Measurements from ENCODE around the gene TMEM140. TPM values are rescaled to one million over a fixed set of nuclear protein-coding genes. Genes with fewer than 3 reads are reported as not detected.

Gene TMEM140
- total RNA-seq, 2 donors from 2014 or later: 8.3 to 13.6 TPM

- peaks cover 43 to 60% of the 10 kb centered on the region in 2 donors for H3K36me3 Mint-ChIP-seq
- peak overlapping the region in 1 of 2 donors; percentile 60 for H3K27ac Mint-ChIP-seq
- no peak for ATAC-seq
- no peak for DNase-seq (ENCODE audit: low spot score in 2 of 2)
- H3K9me3 Mint-ChIP-seq: peaks cover 11 to 27% of the 10 kb centered on the region in 2 donors
Observed at GRCh38 chr7:135151132-135151531, 3.3 kb downstream of the TMEM140 start.

- peaks cover 15 to 31% of the 10 kb centered on the region in 2 donors for H3K9me3 Mint-ChIP-seq
- DNase-seq (ENCODE audit: low spot score in 2 of 2): no peak
- peaks cover 47 to 64% of the 10 kb centered on the region in 2 donors for H3K36me3 Mint-ChIP-seq
- peak overlapping the region in 1 of 2 donors; percentile 60 for H3K27ac Mint-ChIP-seq
- ATAC-seq: no peak
Observed at GRCh38 chr7:135151533-135151932, 3.7 kb downstream of the TMEM140 start.

- ATAC-seq: no peak
- H3K27ac Mint-ChIP-seq: no peak overlapping the region
- DNase-seq (ENCODE audit: low spot score in 2 of 2): no peak
- peaks cover 56 to 73% of the 10 kb centered on the region in 2 donors for H3K36me3 Mint-ChIP-seq
- peaks cover 24 to 39% of the 10 kb centered on the region in 2 donors for H3K9me3 Mint-ChIP-seq
Observed at GRCh38 chr7:135152442-135152841, 4.6 kb downstream of the TMEM140 start.

GRCh38 chr7:135154734-135155133 is 6.9 kb downstream of the TMEM140 start:
- DNase-seq (ENCODE audit: low spot score in 2 of 2): no peak
- no peak overlapping the region for H3K27ac Mint-ChIP-seq
- H3K9me3 Mint-ChIP-seq: peaks cover 24 to 47% of the 10 kb centered on the region in 2 donors
- H3K36me3 Mint-ChIP-seq: peaks cover 52 to 78% of the 10 kb centered on the region in 2 donors
- ATAC-seq: no peak

GRCh38 chr7:135156290-135156689 is 8.4 kb downstream of the TMEM140 start:
- Mint-ChIP-seq H3K9me3 (peaks cover 24 to 51% of the 10 kb centered on the region in 2 donors), H3K36me3 (peaks cover 56 to 83% of the 10 kb centered on the region in 2 donors), H3K27ac (no peak overlapping the region)
- ATAC-seq (no peak), DNase-seq (ENCODE audit: low spot score in 2 of 2) (no peak)

GRCh38 chr7:135158141-135158655 is 10.3 kb downstream of the TMEM140 start:
- DNase-seq (ENCODE audit: low spot score in 2 of 2) (no peak), ATAC-seq (no peak)
- Mint-ChIP-seq H3K36me3 (peaks cover 59 to 88% of the 10 kb centered on the region in 2 donors), H3K27ac (peak overlapping the region; percentile 37 to 44), H3K9me3 (peaks cover 33 to 60% of the 10 kb centered on the region in 2 donors)

GRCh38 chr7:135158874-135159273 is 11.0 kb downstream of the TMEM140 start:
- peaks cover 33 to 56% of the 10 kb centered on the region in 2 donors for H3K9me3 Mint-ChIP-seq
- peak overlapping the region; percentile 73 to 83 for H3K27ac Mint-ChIP-seq
- peaks cover 55 to 84% of the 10 kb centered on the region in 2 donors for H3K36me3 Mint-ChIP-seq
- DNase-seq (ENCODE audit: low spot score in 2 of 2): no peak
- ATAC-seq: no peak

GRCh38 chr7:135159359-135160085 is 11.7 kb downstream of the TMEM140 start:
- ATAC-seq (peak in 1 of 2 donors; percentile 30), DNase-seq (ENCODE audit: low spot score in 2 of 2) (no peak)
- H3K27ac Mint-ChIP-seq: peak overlapping the region; percentile 73 to 83
- H3K36me3 Mint-ChIP-seq: peaks cover 48 to 82% of the 10 kb centered on the region in 2 donors
- H3K9me3 Mint-ChIP-seq: peaks cover 33 to 51% of the 10 kb centered on the region in 2 donors

- H3K36me3 Mint-ChIP-seq: peaks cover 44 to 80% of the 10 kb centered on the region in 2 donors
- peak overlapping the region; percentile 83 to 95 for H3K27ac Mint-ChIP-seq
- ATAC-seq (peak in 1 of 2 donors; percentile 23), DNase-seq (ENCODE audit: low spot score in 2 of 2) (no peak)
- peaks cover 26 to 45% of the 10 kb centered on the region in 2 donors for H3K9me3 Mint-ChIP-seq
Observed at GRCh38 chr7:135160098-135160857, 12.4 kb downstream of the TMEM140 start.

GRCh38 chr7:135160858-135161653 is 13.2 kb downstream of the TMEM140 start:
- H3K36me3 Mint-ChIP-seq: peaks cover 38 to 79% of the 10 kb centered on the region in 2 donors
- H3K9me3 Mint-ChIP-seq: peaks cover 23 to 39% of the 10 kb centered on the region in 2 donors
- DNase-seq (ENCODE audit: low spot score in 2 of 2): no peak
- no peak for ATAC-seq
- H3K27ac Mint-ChIP-seq: peak overlapping the region; percentile 83 to 95

- Mint-ChIP-seq H3K36me3 (peaks cover 32 to 77% of the 10 kb centered on the region in 2 donors), H3K9me3 (peaks cover 16 to 33% of the 10 kb centered on the region in 2 donors), H3K27ac (peak overlapping the region; percentile 83 to 95)
- ATAC-seq (no peak), DNase-seq (ENCODE audit: low spot score in 2 of 2) (no peak)
Observed at GRCh38 chr7:135161669-135162068, 13.8 kb downstream of the TMEM140 start.

- no peak for ATAC-seq
Observed at GRCh38 chr7:135162382-135163001, 14.6 kb downstream of the TMEM140 start.

GRCh38 chr7:135164357-135165061 is 16.6 kb downstream of the TMEM140 start:
- H3K9me3 Mint-ChIP-seq: peaks cover 9 to 19% of the 10 kb centered on the region in 2 donors
- peak overlapping the region; percentile 60 to 70 for H3K27ac Mint-ChIP-seq
- peaks cover 42 to 81% of the 10 kb centered on the region in 2 donors for H3K36me3 Mint-ChIP-seq
- ATAC-seq (no peak), DNase-seq (ENCODE audit: low spot score in 2 of 2) (no peak)

More at GRCh38 chr7:135162382-135163001, 14.6 kb downstream of the TMEM140 start:
- no peak for DNase-seq (ENCODE audit: low spot score in 2 of 2)
- Mint-ChIP-seq H3K27ac (peak overlapping the region; percentile 57 to 83), H3K9me3 (peaks cover 9 to 26% of the 10 kb centered on the region in 2 donors), H3K36me3 (peaks cover 28 to 77% of the 10 kb centered on the region in 2 donors)

- H3K36me3 Mint-ChIP-seq: peaks cover 48 to 75% of the 10 kb centered on the region in 2 donors
- no peak for DNase-seq (ENCODE audit: low spot score in 2 of 2)
- H3K9me3 Mint-ChIP-seq: peaks cover 9 to 13% of the 10 kb centered on the region in 2 donors
- H3K27ac Mint-ChIP-seq: peak overlapping the region in 1 of 2 donors; percentile 70
- ATAC-seq: no peak
Observed at GRCh38 chr7:135165862-135166261, 18.0 kb downstream of the TMEM140 start.

GRCh38 chr7:135166338-135166990 is 18.6 kb downstream of the TMEM140 start:
- H3K27ac Mint-ChIP-seq: peak overlapping the region; percentile 82 to 95
- H3K9me3 Mint-ChIP-seq: peaks cover 9 to 12% of the 10 kb centered on the region in 2 donors
- DNase-seq (ENCODE audit: low spot score in 2 of 2): no peak
- H3K36me3 Mint-ChIP-seq: peaks cover 44 to 69% of the 10 kb centered on the region in 2 donors
- no peak for ATAC-seq
